A673 (cell line): Measurements from ENCODE around the gene PRTFDC1.

ENCODE experiments used
- CTCF ChIP-seq: fragments of 300-800, 200-600 bp; sonication (generic); conservative IDR thresholded peaks from 2 replicates; pipeline ENCODE4 v1.5.1; 2017; ENCODE audit warnings: low read depth, mild to moderate bottlenecking, antibody characterized with exemption, low read length, moderate library complexity, mixed read lengths
- EZH2 ChIP-seq: fragments of 200-600 bp; sonication (generic); IDR thresholded peaks from 2 replicates; pipeline ENCODE4 v1.6.1; 2017; ENCODE audit warnings: borderline replicate concordance, low read depth, mild to moderate bottlenecking, mixed read lengths, antibody characterized with exemption, low read length; ENCODE audit not compliant: poor library complexity, severe bottlenecking

DNA sequence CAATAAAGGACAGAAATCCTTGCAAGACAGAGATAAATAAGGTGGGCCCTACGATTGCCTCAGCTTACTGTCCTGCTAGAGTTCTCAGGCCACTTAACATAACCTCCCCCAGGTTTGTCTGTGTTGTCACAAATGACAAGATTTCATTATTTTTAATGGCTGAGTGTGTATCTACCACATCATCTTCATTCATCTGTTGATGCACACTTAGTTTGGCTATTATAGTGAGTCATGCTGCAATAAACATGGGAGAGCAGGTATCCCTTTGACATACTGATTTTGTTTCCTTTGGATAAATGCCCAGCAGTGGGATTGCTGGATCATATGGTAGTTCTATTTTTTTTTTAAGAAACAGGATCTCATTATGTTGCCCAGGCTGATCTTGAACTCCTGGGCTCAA lies 60.6 kb downstream of the PRTFDC1 start:
- TF ChIP-seq CTCF (no peak), EZH2 (no peak)
